Dermis blood vessel endothelial cell (primary cell): ENCODE measurements around the gene DNAJC18. TPM values are rescaled to one million over a fixed set of nuclear protein-coding genes. Genes with fewer than 3 reads are reported as not detected.
"Not testable (repeated sequence)": the region's sequence is repeated elsewhere in the genome, so short reads cannot be mapped to it uniquely, and the experiment has no call there.

Source experiments
- DNase-seq: peaks from one replicate; pipeline ENCODE4 v3.0.0; 2010
- total RNA-seq: library from RNA; depleted of rRNA; stranded (reverse); fragments of >200 nt; gene quantifications from 2 replicates; pipeline ENCODE4 v1.2.3, GENCODE V29; 2014

Gene DNAJC18
- total RNA-seq, 1 donor from 2014 or later, result 9.0 TPM

DNA sequence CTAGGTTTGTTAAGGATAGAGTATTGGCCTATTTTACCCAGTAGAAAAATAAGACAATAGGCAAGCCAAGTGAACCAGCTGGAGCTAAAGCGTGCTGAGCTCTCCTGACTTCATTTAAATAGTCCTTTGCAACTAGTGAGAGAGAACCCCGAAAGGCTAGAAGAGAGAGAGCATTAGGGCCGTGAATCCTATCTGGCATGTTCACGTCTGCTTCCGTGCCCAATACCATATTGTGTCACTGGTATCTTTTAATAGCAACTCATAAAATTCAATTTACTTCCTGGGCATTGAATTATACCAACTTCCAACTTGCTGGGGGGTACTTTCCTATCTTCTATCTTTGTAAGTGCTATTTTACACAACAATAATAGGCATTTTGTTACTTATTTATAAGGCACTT is 13.8 kb downstream of the DNAJC18 start:
- no peak for DNase-seq

DNA sequence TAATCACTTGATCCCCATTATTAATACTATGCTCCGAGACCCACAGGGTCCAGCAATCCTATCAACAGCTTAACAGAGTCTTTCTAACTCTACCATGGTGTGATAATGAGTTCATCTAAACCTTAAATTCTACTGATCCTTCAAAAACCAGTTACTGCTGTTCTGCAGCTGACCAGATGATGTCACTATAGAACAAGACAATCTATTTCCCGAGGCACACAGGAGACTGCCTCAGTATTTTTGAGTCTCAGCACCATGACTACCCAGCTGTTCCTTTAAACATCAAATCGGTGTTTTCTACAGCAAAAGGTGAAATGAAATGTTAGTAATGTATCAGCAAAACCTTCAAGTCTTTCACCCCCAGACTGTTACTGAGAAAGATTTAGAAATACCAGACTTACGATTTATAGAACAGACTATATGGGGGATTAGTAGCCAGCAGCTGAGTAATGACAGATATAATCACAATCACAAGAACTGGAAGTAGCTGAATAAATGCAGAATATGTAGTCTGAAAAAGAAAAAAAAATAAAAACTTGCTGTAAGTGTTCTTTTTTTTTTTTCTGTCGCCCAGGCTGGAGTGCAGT is 16.9 kb downstream of the DNAJC18 start:
- peak; percentile 86 for DNase-seq

DNA sequence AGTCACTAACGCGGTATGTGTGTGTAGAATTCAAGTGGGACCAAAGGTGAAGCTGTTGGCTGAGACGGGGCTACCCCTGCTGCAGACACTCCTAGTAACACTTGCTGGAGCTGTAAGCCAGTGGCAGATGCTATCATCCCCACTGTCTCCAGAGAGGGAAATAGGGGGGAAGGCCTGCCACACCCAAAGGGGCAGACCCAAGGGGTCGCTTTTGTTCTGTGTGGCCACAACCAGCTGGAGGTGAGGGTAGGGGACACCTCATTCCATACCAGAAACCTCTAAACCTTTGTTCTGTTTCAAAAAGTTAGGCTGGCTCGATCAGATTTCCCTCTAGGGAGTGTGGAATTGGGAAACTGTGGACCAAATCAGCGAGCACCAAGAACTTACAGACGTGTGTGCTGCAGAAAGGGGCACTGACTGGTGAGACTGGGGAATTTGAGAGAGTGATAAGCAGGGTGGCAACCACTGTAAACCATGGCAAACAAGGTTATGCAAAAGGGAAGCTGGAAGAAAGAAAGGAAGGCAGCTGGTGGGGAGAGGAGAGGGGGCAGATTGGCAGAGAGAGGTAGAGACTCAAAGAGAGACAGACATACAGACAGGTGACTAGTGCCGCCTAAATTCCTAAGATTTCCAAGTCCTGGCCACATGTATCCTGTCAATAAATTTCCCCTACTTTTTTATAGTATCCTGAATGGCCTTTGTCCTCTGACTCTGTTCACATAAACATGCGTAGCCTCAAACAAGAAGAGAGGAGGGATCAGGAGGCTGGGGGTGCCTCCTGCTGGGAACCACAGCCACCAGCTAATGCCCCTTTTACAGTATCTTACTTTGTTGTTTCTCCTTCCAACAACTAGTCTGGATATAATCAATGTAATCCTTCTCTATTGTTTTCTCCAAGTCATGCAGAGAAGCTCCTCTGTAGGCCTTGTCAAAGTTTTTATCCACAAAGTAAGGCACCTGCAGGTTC is 19.8 kb downstream of the DNAJC18 start:
- DNase-seq, result peak; percentile 36

DNA sequence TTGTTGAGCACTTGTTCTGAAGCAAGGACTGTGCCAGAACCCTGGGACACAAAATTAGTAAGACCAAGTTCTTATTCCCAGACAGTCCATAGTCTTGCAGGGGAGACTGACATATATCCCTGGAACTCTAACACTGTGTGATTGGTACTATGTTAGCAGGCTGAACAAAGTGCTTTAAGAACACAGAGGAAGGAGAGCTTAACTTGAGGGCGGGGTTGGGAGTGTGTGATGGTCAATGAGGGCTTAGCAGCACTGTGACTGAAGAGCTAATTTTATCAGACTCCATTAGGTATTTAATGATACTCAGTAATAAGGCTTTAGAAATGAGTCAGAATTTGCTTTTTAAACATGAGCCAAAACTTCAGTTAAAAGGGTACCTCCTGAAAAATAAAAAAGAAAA is 20.5 kb downstream of the DNAJC18 start:
- DNase-seq, result peak; percentile 37

DNA sequence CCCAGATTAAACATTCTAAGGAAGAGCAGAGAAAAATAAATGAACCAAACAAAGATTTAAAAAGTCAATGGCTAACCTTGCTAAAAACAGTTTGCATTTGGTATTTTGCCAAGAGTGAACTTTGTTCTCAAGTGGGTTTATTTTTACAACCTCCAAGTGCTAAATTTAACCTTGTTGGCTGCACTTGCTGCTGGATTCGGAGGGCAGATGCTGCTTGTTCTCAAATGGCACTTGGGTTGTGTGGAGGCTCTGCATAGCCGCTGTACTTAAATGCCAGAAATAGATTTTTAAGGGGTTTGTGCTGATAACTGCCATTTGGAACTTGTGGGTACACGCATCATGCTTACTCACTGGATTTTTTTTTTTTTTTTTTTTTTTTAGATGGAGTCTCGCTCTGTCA is 22.1 kb downstream of the DNAJC18 start:
- DNase-seq, result no peak

DNA sequence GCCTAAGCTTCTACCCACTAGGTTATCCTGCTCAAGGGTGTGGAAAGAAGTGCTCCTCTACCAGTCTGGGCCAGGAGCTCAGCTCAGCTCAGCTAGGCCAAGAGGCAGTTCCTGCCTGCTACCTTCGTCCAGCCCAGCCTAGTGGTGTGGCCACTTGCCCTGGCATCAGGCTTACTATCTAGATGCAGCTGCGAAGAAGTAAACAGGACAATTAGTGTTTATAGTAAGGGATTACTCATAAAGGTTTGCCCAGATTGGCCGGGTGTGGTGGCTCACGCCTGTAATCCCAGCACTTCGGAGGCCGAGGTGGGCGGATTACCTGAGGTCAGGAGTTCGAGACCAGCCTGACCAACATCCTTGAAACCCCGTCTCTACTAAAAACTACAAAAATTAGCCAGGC is 22.7 kb downstream of the DNAJC18 start:
- no peak for DNase-seq

DNA sequence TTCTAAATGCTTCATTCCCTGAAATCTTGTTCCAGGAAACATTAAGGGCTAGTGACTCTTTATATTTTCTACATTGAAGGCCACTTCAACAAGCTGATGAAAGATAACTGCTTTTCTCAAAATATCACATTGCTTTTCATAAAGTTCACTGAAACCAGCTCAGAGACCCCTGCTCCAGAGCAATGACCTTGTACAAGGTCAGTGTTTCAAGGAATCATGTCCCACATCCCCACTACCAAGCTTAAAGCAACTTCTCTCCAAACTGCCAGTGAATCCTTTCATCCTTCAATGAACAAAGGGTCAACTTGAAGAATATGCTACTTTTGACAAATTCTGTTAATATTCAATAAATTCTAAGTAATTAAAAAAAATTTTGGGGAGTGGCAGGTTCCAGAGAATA is 23.5 kb downstream of the DNAJC18 start:
- no peak for DNase-seq

DNA sequence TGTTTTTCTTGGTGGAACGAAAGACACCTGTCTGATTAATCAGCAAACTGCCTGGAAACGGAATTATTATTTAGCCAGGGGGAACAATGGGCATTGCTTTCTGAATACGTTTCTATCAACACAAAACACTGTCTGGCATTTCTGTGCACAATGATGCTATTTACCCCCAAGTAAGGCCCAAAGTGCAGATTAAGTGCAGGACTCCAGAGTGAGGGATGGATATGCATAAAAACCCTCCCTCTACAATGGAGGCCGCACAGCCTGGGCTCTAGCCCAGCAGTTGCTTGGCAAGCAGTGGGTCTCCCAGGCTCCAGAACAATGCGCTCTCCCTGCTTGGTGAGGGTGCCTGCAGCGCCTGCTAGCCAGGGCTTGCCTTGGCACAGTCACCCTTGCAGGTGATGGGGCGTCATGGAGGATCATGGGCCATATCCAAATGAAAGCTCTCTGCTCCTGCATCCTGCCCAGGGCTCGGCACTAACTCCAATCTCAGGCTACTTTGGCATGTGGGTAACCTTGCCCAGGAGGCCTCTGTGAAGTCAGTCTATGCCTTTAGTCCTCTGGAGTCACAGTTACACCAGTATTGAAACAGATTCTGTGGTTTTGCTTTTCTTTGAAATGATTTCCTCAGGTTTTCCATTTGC is 24.0 kb downstream of the DNAJC18 start:
- peak; percentile 73 for DNase-seq

DNA sequence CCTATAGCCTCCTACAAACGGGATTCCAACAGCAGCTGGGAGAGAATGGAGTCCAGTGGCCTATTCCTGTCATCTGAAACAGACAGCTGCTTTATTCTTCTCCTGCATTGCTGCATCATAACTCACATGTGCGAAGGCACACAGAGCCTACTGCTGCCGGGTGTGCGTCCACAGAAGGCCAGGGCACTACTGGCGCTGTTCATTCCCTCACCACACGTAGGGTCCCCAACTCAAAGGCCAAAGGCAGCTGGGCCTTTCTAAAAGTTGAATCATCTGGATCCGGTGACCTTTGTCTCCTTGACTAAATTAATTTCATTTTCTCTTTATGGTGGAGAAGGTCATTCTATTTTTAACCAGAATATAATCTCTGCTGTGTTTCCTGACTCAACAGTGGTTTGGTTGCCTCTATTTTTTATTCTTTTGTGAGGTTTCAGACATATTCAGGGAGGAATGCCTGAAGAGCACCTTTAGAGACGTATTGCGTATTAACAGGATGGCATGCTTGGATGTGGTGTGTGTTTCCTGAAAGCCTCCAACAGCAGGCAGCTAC is 24.7 kb downstream of the DNAJC18 start:
- DNase-seq, result no peak

DNA sequence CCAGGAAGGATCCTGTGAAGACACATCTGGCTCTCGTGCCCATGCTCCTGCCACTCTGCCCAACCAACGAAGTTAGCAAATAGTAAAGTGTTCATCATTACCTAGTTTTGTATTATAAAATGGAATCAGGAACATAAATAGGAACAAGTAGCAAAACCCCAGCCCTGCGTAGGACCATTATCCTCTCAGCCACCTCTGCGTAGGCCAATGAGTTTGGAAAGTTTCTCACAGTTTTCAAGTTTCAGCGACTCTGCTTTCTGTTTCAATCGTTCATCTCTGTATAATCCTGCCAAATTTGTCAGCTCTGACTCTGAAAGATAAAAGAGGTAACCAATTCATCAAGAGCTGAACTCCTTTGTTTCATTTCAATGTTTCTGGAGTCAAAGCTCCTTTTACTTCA is 25.4 kb downstream of the DNAJC18 start:
- no peak for DNase-seq

DNA sequence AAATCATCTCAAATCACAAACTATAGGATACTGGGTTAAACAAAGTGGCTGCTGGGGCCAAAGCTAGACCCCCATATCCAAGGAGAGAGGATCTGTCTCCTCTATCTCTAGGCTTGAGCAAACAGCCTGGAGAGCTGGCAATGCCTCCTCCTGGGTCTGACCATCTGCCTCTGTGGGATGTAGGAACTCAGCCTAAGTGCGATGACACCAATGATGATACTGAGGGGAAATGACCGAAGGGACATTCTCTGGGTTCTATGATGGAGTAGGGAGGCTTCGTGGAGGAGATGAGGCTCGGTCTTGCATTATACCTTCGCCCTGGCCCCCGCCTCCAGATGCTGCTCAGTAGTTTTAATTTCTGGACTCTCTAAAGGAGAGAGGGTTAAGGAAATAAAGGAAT is 26.2 kb downstream of the DNAJC18 start:
- no peak for DNase-seq

DNA sequence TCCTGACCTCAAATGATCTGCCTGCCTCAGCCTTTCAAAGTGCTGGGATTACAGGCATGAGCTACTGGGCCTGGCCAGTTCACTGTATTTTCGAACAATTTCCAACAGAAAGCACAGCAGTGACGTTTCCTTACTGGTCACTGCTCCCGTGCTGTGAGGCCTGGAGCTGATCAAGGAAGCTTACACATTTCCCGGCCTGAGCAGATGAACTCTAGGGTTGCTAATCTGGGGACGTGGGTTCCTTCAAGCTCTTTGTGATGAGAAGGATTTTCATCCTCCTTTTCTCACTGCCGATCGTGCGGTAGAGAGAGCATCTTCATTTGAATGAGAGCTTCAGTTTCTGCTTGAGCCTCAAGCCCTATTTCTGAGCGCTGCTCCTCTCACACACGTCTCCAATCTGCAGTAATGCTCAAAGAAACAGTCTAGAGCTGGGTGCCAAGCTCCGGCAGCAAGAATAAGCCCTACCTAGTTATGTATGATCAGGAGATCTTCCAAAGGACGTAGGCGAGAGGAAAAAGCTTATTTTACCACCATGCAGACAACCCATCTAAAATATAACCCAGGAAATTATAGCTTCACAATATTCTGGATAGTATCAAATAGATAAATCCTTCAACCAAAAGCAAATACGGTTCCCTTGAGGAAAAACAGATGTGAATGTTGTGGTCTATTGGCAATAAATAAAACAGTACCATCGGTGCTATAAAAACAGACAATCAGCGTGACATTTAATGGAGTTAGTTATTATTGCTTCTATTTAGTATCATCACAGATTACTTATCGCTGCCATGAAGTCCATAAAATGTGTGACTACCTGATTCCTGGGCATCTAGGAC is 28.1 kb downstream of the DNAJC18 start:
- DNase-seq, result no peak

DNA sequence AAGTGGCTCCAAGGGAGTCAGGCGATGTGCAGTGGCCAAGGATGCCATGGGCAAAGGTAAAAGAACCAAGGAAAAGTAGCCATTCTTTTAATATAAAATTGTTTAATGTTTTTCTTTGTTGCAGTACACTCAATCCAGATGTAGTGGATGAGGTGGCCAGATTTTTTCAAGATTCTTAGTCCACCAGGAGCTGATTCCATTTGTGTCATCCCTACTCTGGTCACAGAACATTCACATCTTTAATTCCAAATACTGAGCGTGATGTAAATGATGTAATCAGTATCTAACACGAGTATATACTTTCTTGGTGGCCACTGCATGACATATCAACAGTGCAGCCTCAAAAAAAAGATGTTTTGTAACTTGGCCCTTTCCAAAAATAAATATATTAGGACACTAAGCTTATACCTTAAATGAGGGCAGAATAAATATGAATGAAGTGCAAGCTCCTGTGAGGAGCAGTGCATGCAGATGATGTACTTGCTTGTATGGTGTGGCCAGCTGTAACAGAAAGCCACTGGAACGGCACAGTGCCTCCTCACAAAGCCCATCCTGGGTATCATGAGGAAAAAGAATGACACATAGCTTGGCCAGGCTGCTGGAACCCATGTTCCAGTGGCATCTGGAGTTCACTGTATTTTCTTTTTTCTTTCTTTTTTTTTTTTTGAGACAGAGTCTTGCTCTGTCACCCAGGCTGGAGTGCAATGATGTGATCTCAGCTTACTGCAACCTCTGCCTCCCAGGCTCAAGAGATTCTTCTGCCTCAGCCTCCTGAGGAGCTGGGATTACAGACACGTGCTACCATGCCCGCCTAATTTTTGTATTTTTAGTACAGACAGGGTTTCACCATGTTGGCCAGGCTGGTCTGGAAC is 29.0 kb downstream of the DNAJC18 start:
- DNase-seq, result no peak

DNA sequence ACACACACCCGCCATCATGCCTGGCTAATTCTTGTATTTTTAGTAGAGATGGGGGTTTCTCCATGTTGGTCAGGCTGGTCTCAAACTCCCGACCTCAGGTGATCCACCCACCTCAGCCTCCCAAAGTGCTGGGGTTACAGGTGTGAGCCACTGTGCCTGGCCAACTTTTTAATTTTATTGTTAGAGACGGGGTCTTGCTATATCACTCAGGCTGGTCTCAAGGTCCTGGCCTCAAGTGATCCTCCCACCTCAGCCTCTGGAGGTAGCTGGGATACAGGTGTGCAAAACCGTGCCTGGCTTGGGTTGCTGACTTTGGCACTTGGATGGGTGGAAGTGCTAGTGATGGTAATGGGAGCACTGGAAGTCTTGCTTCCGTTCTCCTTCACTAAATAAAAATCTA is 30.2 kb downstream of the DNAJC18 start:
- DNase-seq, result not testable (repeated sequence)

DNA sequence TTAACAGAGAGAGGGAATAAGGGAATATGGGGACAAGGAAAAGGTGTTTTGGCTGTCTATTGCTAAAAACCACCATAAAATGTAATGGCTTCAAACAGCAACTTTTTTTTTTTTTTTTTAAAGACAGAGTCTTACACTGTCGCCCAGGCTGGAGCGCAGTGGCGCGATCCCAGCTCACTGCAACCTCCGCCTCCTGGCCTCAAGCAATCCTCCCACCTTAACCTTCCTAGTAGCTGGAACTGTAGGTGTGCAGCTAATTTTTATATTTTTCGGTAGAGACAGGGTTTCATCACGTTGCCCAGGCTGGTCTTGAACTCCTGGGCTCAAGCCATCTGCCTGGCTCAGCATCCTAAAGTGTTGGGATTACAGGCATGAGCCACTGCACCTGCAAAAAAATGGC is 31.1 kb downstream of the DNAJC18 start:
- no peak for DNase-seq

DNA sequence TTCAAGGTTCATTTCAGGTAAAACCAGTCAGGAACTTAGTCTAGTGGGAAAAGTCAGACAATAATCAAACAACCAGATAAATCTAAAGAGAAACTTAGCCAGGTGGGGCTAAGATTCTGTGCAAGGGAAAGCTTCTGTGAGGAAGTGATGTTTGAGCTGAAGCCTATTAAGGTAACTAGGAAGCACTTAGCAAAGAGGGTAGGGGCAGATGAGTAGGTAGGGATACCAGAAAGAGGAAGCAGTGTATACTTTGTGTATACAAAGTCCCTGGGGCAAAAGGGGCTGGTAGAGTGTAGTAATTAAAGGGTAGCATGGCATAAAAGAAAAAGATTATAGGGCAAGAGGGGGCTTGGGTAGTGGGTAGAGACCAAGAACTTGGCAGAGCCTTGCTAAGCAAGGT is 31.8 kb downstream of the DNAJC18 start:
- no peak for DNase-seq

DNA sequence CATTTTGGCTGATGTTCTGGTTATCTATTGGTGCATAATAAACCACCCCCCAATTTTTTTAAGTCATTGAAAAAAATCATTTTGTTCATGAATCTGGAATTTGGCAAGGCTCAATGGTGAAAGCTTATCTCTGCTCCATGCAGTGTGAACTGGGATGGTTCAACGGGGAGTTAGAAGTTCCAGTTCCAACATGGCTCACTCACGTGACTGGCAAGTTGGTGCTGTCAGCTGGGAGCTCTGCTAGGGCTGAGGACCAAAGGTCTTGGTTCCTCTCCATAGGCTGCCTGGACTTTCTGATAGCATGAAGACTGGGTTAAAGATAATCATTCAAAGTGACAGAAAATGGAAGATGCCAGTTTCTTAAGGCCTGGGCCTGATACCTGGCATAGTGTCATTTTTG is 32.4 kb downstream of the DNAJC18 start:
- no peak for DNase-seq

DNA sequence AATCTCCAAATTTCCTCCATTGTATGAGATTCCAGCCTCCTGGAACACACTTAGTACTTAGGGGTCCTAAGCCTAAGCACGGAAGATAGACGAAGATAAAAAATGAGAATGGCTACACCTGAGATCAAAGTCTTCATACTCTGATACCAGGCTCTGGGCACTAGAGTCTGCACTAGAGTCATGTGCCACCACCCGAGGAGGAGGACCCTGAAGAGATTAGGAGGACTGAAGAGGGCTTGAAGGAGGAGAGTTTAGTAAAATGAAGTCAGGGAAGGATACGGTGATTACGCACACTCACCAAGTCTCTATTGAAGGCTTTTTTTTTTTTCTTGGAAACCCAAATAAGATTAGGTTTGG is 34.9 kb downstream of the DNAJC18 start:
- no peak for DNase-seq

DNA sequence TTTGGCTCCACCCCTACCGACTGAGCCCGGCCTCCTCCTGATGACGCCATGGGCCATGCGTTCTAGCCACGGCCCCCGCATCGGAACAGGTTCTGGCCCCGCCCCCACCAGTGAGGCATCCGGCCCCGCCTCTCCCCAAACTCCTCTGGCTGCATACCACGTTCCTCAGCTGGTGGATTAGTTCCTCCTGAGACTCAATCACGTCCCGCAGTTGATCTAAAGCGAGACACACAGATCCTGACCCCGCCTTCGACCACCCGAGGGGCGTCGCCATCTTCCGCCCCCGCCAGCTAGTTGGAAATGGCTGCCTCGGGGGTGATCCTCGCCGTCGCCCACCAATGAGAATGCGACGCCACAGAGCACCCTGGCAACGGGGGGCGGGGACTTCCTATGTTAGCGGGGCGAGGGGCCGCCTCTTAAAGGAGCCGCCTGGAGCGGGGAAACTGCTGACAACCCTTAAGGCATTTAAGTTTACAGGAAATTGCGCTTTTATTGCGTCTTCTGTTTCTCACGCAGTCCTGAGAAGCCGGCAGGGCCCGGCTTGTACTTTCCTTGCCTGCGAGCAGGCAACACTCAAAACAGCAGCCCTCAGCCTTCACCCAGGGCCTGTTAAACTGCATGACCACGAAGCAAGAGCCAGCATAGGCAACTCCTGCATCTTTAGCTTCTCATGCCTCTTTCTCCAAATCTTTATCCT is 35.4 kb downstream of the DNAJC18 start, which contains the start of gene SPATA24:
SPATA24 (minus strand) TSS at position 303 of the 697 bp plus-strand sequence; CDS start at position 274, 29 bp downstream.
- DNase-seq, result peak; percentile 98

DNA sequence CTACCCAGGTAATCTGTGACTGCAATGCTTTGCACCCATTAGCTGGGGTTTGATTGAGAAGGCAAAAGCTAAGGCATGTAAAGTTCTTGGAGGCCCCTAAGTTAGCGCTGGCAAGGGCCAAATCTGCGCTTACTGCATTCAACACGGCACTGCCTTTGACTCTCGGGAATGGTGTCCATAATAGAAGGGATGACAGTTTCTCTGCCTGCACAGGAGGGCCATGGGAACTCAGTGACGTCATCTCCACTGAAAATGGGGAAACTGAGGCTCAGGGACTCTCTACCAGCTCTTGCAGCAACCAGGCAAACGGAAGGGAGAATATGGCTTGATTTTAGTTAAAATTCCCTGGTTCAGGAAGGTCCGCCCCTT is 35.9 kb downstream of the DNAJC18 start:
- no peak for DNase-seq
